IPS-15b (cell line): Measurements from ENCODE around the gene SS18L1.
A peak's percentile ranks its signal among the peaks of the same experiment; 100 is the strongest.

ENCODE experiments used
- H3K27me3 ChIP-seq: one replicate; pipeline ENCODE4 v1.6.1; 2013; ENCODE audit warnings: low read length; ENCODE audit not compliant: control insufficient read depth, insufficient read depth
- H3K36me3 ChIP-seq: one replicate; pipeline ENCODE4 v1.6.1; 2013; ENCODE audit warnings: low read length; ENCODE audit not compliant: control insufficient read depth, insufficient read depth
- H3K4me1 ChIP-seq: one replicate; pipeline ENCODE4 v1.6.1; 2013; ENCODE audit warnings: mild to moderate bottlenecking, low read length; ENCODE audit not compliant: control insufficient read depth, insufficient read depth
- H3K4me3 ChIP-seq: one replicate; pipeline ENCODE4 v1.5.1; 2013; ENCODE audit warnings: low read depth, low read length
- H3K9ac ChIP-seq: one replicate; pipeline ENCODE4 v1.6.1; 2013; ENCODE audit warnings: low read depth, mild to moderate bottlenecking, low read length
- H3K9me3 ChIP-seq: one replicate; pipeline ENCODE4 v1.6.1; 2013; ENCODE audit warnings: mild to moderate bottlenecking, low read length; ENCODE audit not compliant: control insufficient read depth, insufficient read depth

SS18L1 gene

GRCh38 chr20:62133864-62134263 is 9.7 kb upstream of the SS18L1 start:
- Histone ChIP-seq H3K27me3 (no peaks in the 10 kb centered on the region), H3K9ac (no peak overlapping the region), H3K4me1 (no peaks in the 10 kb centered on the region), H3K9me3 (no peaks in the 10 kb centered on the region), H3K36me3 (peaks cover 88% of the 10 kb centered on the region), H3K4me3 (no peak overlapping the region)

DNA sequence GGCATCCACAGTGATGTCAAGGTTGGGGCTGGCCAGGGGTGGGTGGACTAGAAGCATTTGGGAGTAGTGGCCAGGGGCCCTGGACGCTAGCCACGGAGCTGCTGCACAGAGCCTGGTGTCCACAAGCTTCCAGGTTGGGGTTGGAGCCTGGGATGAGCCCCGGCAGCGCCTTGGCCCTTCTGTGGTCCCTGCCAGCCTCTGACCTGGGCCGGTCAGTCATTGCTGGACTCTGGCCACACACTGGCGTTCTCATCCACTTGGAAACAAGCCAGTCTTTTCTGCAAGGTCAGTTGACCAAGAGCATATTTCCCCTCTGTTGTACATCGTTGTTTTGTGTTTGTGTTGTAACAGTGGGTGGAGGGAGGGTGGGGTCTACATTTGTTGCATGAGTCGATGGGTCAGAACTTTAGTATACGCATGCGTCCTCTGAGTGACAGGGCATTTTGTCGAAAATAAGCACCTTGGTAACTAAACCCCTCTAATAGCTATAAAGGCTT is 8.8 kb upstream of the SS18L1 start:
- Histone ChIP-seq H3K4me1 (no peaks in the 10 kb centered on the region), H3K4me3 (no peak overlapping the region), H3K27me3 (no peaks in the 10 kb centered on the region), H3K9me3 (no peaks in the 10 kb centered on the region), H3K9ac (no peak overlapping the region), H3K36me3 (peaks cover 89% of the 10 kb centered on the region)

- Histone ChIP-seq H3K9ac (no peak overlapping the region), H3K36me3 (peaks cover 86% of the 10 kb centered on the region), H3K9me3 (no peaks in the 10 kb centered on the region), H3K27me3 (no peaks in the 10 kb centered on the region), H3K4me3 (no peak overlapping the region), H3K4me1 (no peaks in the 10 kb centered on the region)
Observed at GRCh38 chr20:62135573-62136266, 7.8 kb upstream of the SS18L1 start.

- peaks cover 81% of the 10 kb centered on the region for H3K36me3 ChIP-seq
- H3K4me3 ChIP-seq: no peak overlapping the region
- H3K9ac ChIP-seq: no peak overlapping the region
- no peaks in the 10 kb centered on the region for H3K27me3 ChIP-seq
- no peaks in the 10 kb centered on the region for H3K9me3 ChIP-seq
- H3K4me1 ChIP-seq: peaks cover 2% of the 10 kb centered on the region
Observed at GRCh38 chr20:62136283-62137091, 7.1 kb upstream of the SS18L1 start.

GRCh38 chr20:62137092-62137384 is 6.5 kb upstream of the SS18L1 start:
- no peaks in the 10 kb centered on the region for H3K27me3 ChIP-seq
- H3K9ac ChIP-seq: no peak overlapping the region
- no peak overlapping the region for H3K4me3 ChIP-seq
- no peaks in the 10 kb centered on the region for H3K9me3 ChIP-seq
- peaks cover 4% of the 10 kb centered on the region for H3K4me1 ChIP-seq
- peaks cover 75% of the 10 kb centered on the region for H3K36me3 ChIP-seq

DNA sequence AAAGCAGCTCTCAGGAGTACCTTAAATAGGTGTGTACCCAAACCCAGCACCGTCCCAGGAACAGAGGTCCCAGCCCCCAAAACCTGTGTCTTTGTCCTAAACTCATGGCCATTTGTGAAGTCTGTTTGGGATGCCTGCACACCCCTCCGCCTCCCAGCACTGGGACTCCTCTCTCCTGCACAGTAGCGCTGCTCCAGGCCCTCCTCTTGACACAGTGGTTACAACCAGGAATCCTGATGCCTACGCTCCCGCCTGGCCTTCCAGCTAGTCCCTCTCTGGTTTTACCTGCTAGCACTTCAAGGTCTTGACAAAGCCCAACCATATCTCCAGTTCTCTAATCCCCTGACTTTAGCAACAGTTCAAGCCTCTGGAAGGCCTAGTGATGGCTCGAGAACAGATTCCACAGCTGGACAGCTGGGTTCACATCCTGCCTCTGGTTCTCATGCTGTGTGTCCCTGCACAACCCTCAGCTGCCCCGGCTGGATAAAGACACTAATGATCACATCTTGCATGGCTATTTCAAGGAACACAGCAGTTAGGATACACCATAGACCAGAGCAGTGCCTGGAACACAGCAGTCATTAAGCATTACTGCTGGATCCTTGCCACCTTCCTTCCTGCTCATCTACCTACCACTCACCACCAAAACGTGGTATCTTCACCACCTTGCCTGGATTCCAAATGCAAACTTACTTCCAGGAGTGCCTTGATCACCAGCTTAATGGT is 5.9 kb upstream of the SS18L1 start:
- Histone ChIP-seq H3K4me1 (peaks cover 4% of the 10 kb centered on the region), H3K9ac (no peak overlapping the region), H3K9me3 (no peaks in the 10 kb centered on the region)

DNA sequence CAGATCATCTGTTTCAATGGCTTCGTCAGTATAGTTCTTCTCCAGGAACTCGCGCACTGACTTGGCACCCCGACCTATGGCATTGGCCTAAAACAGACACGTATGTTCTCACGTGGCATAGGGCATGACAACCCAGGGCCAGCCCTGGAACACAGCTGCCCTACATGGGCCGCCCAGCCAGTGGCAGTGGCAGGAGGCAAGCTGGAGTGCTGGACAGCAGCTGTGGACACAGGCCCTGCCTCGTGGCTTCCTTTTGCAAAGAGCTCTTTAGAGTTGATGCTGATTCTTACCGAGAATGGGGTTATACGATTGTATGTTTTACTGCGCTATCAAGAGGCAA is 5.4 kb upstream of the SS18L1 start:
- peaks cover 64% of the 10 kb centered on the region for H3K36me3 ChIP-seq
- peaks cover 4% of the 10 kb centered on the region for H3K4me1 ChIP-seq
- no peaks in the 10 kb centered on the region for H3K27me3 ChIP-seq
- H3K9ac ChIP-seq: no peak overlapping the region
- no peak overlapping the region for H3K4me3 ChIP-seq
- no peaks in the 10 kb centered on the region for H3K9me3 ChIP-seq

More for the DNA sequence above, 5.9 kb upstream of the SS18L1 start:
- Histone ChIP-seq H3K27me3 (no peaks in the 10 kb centered on the region), H3K4me3 (no peak overlapping the region), H3K36me3 (peaks cover 69% of the 10 kb centered on the region)

GRCh38 chr20:62138912-62139311 is 4.7 kb upstream of the SS18L1 start:
- no peak overlapping the region for H3K4me3 ChIP-seq
- no peak overlapping the region for H3K9ac ChIP-seq
- no peaks in the 10 kb centered on the region for H3K9me3 ChIP-seq
- H3K4me1 ChIP-seq: peaks cover 4% of the 10 kb centered on the region
- H3K36me3 ChIP-seq: peaks cover 58% of the 10 kb centered on the region
- H3K27me3 ChIP-seq: no peaks in the 10 kb centered on the region

DNA sequence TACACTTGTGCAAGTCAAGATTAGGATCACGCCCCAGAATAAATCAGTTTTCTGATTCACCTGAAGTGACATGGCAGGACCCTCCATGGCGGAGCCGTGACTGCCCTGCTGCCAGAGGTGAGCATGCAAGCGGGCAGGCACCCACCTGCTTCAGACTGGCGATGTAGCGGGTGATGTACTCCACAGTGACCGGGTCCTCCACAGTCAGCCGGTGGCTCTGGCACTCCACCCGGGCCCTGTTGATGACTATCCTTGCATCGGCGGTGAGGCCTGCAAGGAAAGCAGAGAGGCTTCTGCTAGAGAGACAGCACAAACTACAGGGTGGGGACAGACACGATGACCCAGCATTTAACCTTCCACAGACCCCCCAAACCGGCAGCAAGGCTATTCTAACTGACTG is 3.9 kb upstream of the SS18L1 start:
- Histone ChIP-seq H3K9me3 (no peaks in the 10 kb centered on the region), H3K4me1 (peaks cover 4% of the 10 kb centered on the region), H3K36me3 (peaks cover 54% of the 10 kb centered on the region), H3K4me3 (no peak overlapping the region), H3K9ac (no peak overlapping the region), H3K27me3 (no peaks in the 10 kb centered on the region)

GRCh38 chr20:62141043-62141396 is 2.5 kb upstream of the SS18L1 start:
- peak overlapping the region; percentile 30 for H3K9ac ChIP-seq
- H3K9me3 ChIP-seq: no peaks in the 10 kb centered on the region
- H3K4me1 ChIP-seq: peaks cover 4% of the 10 kb centered on the region
- H3K27me3 ChIP-seq: no peaks in the 10 kb centered on the region
- H3K36me3 ChIP-seq: peaks cover 46% of the 10 kb centered on the region
- H3K4me3 ChIP-seq: peak overlapping the region; percentile 62

DNA sequence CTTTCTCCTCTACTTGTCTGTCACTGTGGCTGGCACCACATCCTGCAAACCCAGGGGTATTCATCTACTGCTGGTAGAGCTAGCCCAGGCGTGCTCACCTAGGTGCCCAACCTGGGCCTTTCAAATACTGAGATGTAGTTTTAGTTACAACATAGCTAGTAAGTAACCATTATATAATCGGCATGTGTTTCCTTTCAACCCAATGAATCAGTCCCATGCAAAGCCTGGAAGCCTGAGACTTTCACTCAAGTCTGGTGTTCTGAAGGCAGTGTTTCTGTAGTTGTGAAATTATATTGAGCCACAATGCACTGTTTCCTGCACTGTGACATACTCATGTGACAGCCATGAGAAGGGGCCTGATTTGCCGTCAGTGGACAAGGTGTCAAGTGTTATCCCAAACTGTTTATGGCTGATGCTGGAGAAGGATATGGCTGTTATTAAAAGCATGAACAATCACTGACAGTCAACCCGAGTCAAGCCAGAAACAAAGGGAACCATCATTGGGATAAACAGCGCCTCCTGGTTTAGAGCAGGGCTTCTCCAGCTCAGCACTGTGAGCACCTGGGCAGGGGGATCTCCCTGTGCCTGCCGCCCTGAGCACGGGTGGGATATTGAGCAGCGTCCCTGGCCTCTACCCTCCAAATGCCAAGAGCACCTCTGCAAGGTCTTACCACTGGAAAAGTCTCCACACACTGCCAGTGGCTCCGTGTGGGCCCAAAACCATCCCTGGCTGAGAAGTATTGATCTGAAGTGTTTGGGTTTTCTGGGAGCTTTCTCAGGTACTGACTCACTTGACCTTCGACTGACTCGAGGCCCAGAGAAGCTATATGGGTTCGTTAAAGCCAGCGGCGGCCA is 1.9 kb upstream of the SS18L1 start:
- Histone ChIP-seq H3K27me3 (no peaks in the 10 kb centered on the region), H3K9ac (peak overlapping the region; percentile 63), H3K4me1 (peaks cover 4% of the 10 kb centered on the region), H3K9me3 (no peaks in the 10 kb centered on the region), H3K36me3 (peaks cover 45% of the 10 kb centered on the region), H3K4me3 (peak overlapping the region; percentile 62)
